OCI-LY1 (cell line): ENCODE data around the gene TLCD3B.
"Not testable (repeated sequence)": the region's sequence is repeated elsewhere in the genome, so short reads cannot be mapped to it uniquely, and the experiment has no call there.

Experiments
- CTCF ChIP-seq: fragments of 200-600 bp; sonication (generic), shearing (Covaris generic); IDR thresholded peaks from 2 replicates; pipeline ENCODE4 v1.5.1; 2017; ENCODE audit warnings: mild to moderate bottlenecking, antibody characterized with exemption, low read length, moderate library complexity, mixed read lengths
- EZH2 ChIP-seq: fragments of 200-600 bp; sonication (generic), shearing (Covaris generic); IDR thresholded peaks from 2 replicates; pipeline ENCODE4 v1.8.0; 2017; ENCODE audit warnings: borderline replicate concordance, mixed run types, mild to moderate bottlenecking, antibody characterized with exemption, low read length, moderate library complexity, mixed read lengths

GRCh38 chr16:30040690-30041089, 9.6 kb upstream of the TLCD3B start:
- TF ChIP-seq CTCF, EZH2: not testable (repeated sequence)
